Testis (tissue), 2 donors: ENCODE data around the gene PEPD.

Experiments used
- POLR2A ChIP-seq: fragments of 450-650 bp; IDR thresholded peaks from one replicate; pipeline ENCODE4 v1.6.1; 2017; ENCODE audit warnings: antibody characterized with exemption, mild to moderate bottlenecking, moderate library complexity
- TF ChIP-seq, protein P1 (sequence below), 3 experiments: fragments of 450-650 bp in 2 of 3; fragments of 200-600 bp in 1 of 3; sonication (generic) in 1 of 3; IDR thresholded peaks; one replicate each; pipeline ENCODE4 v1.5.1; 2016 to 2019; ENCODE audit warnings: antibody characterized with exemption in 3 of 3, mild to moderate bottlenecking in 2 of 3, moderate library complexity in 1 of 3

DNA sequence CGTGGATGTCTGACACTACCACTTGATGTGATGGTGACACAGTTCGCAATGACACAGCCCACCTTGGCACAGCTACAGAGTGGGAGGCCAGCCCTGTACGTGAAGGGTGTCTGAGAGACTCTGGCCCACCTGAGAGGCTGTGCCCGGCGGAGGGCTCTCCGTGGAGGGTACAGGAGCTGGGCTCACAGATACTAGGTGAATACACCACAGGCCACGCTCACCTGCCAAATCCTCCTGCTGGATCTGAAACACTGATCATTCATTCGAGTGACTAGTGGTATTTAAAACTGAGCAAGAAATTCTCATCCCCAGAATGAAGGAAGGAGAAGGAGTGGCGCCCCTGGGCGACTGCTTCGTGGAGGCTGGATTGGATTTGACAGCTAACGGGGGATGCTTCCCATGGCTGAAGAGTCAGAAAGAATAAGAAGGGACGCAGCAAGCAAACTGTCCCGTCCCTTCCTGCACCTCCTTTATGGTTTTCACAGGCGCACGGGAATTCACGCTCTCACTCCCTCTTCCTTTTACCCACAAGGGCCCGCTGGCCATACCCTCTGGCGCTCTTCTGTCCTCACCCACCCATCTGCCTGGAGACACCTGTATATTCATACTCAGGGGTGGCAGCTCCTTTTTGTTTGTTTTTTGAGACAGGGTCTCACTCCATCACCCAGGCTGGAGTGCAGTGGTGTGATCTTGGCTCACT lies 123.1 kb downstream of the PEPD start:
- TF ChIP-seq, protein P1, sequence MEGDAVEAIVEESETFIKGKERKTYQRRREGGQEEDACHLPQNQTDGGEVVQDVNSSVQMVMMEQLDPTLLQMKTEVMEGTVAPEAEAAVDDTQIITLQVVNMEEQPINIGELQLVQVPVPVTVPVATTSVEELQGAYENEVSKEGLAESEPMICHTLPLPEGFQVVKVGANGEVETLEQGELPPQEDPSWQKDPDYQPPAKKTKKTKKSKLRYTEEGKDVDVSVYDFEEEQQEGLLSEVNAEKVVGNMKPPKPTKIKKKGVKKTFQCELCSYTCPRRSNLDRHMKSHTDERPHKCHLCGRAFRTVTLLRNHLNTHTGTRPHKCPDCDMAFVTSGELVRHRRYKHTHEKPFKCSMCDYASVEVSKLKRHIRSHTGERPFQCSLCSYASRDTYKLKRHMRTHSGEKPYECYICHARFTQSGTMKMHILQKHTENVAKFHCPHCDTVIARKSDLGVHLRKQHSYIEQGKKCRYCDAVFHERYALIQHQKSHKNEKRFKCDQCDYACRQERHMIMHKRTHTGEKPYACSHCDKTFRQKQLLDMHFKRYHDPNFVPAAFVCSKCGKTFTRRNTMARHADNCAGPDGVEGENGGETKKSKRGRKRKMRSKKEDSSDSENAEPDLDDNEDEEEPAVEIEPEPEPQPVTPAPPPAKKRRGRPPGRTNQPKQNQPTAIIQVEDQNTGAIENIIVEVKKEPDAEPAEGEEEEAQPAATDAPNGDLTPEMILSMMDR (IDR thresholded peaks at IDR 0.05): no peak
- TF ChIP-seq POLR2A: no peak
